ENCODE data around the gene PDZRN4.
"Not testable (repeated sequence)": the region's sequence is repeated elsewhere in the genome, so short reads cannot be mapped to it uniquely, and the experiment has no call there.

PDZRN4 gene

DNA sequence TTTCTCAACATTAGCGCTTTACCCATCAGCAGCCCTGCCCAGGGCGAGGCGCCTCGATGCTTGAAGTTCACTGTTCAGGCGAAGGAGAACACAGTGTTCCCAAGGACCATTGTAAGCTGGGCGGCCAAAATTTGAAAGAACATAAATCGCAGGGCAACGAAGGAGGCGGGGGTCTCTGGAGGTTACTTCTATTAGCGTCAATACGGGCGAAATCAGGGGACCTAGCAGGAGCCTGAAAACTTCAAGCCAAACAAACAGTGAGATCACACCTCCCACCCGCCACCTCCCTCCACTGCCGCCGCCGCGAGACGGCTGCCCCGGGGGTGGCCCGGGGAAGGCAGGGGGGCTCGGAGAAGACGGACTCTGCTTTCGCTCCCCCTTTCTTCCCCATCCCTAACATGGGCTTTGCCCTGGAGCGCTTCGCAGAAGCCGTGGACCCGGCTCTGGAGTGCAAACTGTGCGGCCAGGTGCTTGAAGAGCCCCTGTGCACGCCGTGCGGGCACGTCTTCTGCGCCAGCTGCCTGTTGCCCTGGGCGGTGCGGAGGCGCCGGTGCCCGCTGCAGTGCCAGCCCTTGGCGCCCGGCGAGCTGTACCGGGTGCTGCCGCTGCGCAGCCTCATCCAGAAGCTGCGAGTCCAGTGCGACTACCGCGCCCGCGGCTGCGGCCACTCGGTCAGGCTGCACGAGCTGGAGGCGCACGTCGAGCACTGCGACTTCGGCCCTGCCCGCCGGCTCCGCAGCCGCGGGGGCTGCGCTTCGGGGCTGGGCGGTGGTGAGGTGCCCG is at the start of gene PDZRN4:
Gene PDZRN4, plus strand, starts transcription at position 263 of the 783 bp plus-strand sequence.
- DNase-seq (ENCODE audit: low read depth): no peak

- no peak for DNase-seq (ENCODE audit: low read depth)
Measured at GRCh38 chr12:41140117-41140516, 48.0 kb upstream of the PDZRN4 start.

DNA sequence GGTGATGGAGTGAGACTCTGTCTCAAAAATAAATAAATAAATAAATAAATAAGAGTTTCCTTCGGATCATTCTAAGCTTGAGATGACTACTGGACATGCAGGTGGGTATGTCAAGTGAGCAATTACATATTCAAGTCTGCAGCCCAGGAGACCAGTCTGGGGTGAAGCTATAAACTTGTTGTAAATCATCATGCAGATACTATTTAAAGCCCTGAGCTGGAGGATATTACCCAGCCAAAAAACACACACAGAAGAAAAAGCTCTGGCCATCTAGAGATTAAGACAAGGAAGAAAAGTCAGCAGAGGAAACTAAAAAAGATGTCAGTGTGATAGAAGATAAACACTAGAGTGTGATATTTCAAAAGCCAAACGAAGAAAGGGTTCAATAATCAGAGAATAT is 47.0 kb upstream of the PDZRN4 start:
- DNase-seq (ENCODE audit: low read depth): no peak

DNA sequence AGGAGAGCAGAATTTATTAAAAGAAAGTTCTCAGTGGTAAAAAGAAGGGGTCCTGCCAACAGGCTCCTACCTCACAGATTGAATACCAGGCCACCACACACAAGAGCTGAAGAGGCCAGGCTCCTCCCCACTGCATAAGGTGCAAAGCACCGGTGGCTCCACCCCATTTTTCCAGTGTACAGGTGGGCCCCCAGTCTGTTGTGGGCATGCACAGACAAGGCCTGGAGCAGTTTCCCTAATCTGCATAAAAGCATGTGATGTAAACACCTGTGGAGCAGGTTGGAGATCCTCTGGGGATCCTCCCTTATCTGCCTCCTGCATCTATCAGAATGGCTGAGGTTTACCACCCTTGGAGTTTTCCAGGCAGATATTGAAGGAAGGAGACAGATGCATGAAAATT is 45.7 kb upstream of the PDZRN4 start:
- DNase-seq (ENCODE audit: low read depth): no peak

- no peak for DNase-seq (ENCODE audit: low read depth)
Measured at GRCh38 chr12:41151793-41152192, 36.3 kb upstream of the PDZRN4 start.

DNA sequence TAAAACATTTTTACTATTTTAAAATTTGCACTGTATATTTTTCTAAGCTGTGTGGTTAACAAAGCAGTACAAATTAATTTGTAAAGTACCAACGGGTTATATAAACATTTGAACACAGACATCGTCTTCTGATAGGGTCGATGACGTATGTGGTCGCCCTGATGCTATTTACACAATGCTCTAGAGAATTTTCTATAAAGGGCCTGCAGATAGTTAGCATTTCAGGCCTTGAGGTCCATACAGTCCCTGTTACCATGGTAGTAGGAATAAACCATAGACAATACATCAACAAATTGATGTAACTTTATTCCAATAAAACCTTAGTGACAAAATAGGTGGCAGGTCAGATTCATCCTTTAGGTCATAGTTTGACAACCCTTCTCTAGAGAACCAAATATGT is 25.7 kb upstream of the PDZRN4 start:
- DNase-seq (ENCODE audit: low read depth): no peak

- DNase-seq (ENCODE audit: low read depth): no peak
Measured at GRCh38 chr12:41167701-41168100, 20.4 kb upstream of the PDZRN4 start.

DNA sequence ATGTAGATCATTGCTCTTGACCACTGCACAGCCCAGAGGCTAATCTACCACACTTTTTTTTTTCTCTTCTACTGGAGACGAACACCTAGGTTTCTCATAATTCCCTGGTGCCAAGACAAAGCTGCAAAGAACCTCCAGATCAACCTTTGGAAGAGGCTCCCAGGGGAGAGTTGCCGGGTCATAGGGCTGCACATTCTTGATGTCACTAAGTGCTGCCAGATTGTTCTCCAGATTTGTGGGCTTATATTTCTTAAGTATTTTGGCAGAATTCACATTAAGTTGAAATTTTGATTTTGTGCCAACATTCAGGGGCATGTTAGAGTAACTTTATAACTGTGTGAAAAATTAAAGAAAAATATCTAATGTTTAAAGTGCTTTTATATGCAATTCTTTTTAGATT is 13.5 kb upstream of the PDZRN4 start:
- no peak for DNase-seq (ENCODE audit: low read depth)

GRCh38 chr12:41179507-41179906 is 8.6 kb upstream of the PDZRN4 start:
- not testable (repeated sequence) for DNase-seq (ENCODE audit: low read depth)

DNA sequence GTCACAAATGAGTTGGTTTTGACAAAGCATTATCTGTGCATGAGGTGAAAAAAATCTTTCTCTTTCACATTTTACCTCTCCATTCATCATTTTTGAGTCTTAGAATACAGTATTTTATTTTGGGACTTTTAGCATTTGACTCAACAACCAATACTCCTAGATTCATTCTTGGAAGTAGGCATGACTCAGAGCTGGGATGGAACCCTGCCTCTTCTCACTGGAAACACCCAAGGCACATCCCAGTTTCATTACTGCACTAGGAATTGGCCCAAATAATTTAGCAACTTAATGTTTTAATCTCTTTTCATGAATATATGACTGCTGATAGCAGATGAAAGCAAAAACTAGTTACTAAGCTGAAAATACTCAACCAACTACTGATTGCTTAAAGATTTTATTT is 3.3 kb upstream of the PDZRN4 start:
- DNase-seq (ENCODE audit: low read depth): no peak

- no peak for DNase-seq (ENCODE audit: low read depth)
Measured at GRCh38 chr12:41186026-41186425, 2.1 kb upstream of the PDZRN4 start.

DNA sequence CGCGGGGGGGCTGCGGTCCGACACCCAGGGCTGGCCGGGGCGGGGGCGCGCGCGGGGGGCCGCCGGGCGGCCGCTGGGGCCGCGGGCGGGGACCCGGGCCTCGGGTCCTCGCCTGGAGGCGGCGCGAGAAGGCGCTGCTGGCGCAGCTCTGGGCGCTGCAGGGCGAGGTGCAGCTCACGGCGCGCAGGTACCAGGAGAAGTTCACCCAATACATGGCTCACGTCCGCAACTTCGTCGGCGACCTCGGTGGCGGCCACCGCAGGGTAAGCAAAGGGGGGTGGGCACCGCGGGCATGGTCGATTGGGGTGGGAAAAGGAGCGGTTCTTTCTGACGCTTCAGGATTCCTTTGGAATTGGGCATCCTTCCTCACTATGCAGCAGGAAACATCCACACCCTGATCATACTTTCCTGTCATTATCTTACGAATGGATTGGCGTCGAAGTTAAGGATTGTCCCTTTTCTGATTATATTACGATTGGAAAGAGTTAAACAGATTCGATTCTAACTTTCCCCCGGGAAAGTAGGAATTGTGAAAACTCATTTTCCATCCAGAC is 798 bp downstream of the PDZRN4 start:
- DNase-seq (ENCODE audit: low read depth): no peak

- no peak for DNase-seq (ENCODE audit: low read depth)
Measured at GRCh38 chr12:41189395-41190251, 1.5 kb downstream of the PDZRN4 start.

GRCh38 chr12:41190338-41190737 is 2.2 kb downstream of the PDZRN4 start:
- DNase-seq (ENCODE audit: low read depth): no peak

DNA sequence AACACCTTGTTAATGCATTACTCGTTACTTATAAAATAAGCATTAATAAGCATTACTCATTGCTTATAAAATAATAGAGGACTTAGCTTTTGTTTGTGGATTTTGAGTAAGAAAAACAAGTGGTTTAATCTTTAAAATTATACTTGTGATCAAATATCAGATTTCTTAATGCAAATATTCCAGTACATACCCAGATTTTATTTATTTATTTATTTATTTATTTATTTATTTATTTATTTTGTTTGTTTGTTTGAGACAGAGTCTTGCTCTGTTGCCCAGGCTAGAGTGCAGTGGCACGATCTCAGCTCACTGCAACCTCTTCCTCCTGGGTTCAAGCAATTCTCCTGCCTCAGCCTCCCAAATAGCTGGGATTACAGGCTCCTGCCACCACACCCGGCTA is 3.4 kb downstream of the PDZRN4 start:
- not testable (repeated sequence) for DNase-seq (ENCODE audit: low read depth)

GRCh38 chr12:41193311-41193710 is 5.2 kb downstream of the PDZRN4 start:
- DNase-seq (ENCODE audit: low read depth): no peak

GRCh38 chr12:41202051-41202450 is 13.9 kb downstream of the PDZRN4 start:
- no peak for DNase-seq (ENCODE audit: low read depth)

DNA sequence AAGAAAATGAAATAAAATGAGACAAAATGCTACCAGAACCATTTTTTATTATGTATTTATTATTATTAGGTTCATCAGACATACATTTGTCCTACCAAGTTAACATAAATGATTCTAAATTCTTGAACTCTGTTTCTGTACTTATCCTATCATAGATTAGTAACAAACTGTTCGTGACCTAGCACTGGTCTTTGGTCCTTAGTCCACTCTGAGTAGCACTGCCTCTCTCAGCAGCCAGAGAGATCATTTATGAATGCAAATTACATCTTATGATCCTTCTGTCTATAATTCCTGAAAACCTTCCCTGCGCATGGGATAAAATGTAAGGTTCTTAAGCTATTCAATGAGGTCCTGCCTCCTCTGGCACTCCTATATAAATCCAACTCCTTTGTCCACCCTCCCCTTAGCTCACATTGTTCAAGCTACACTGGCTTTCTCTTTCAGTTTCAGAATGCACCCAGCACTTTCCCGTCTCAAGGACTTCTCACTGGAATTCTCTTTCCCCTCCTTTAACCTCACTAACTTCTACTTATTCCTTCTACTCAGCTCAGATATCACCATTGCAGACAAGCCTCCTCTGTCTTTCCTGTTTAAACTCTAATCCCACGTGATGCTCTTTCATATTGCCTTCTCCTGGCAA is 17.1 kb downstream of the PDZRN4 start:
- DNase-seq (ENCODE audit: low read depth): no peak

DNA sequence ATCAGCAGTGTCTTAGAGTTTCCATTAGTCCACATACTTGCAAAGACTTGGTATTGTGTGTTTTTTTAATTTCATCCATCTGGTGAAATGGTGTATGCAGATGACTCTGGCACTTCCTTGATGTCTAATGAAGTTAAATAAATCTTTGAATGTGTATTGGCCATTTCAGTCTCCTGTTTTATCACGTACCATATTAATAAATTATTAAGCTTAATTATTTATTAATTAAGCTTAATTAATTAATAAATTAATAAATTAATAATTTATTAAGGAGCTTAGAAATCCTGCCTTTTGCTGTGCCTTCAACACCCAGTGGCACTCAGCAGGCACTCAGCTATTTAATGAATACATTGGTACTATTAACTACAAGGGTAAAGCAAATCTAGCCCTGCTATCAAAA is 18.2 kb downstream of the PDZRN4 start:
- DNase-seq (ENCODE audit: low read depth): no peak

GRCh38 chr12:41211448-41211847 is 23.3 kb downstream of the PDZRN4 start:
- DNase-seq (ENCODE audit: low read depth): no peak

DNA sequence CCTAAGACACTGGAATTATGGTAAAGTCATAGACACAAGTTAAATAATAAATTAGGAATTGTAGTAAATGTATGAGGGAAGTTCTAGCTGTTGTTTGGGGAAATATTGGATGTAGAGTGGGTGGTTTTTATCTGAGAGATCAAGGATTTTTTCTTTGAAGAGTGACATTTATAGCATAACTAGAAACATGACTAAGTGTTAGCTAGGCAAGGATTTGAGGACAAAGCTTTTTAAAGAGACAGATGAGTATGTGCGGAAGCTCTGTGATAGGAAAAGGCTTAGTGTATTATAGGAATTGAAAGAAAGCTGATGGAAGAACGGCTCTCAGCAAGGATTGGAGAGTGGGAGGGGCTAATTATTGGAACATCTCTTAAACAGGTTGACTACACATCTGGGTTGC is 24.5 kb downstream of the PDZRN4 start:
- no peak for DNase-seq (ENCODE audit: low read depth)

- no peak for DNase-seq (ENCODE audit: low read depth)
Measured at GRCh38 chr12:41213107-41213506, 25.0 kb downstream of the PDZRN4 start.

- no peak for DNase-seq (ENCODE audit: low read depth)
Measured at GRCh38 chr12:41213648-41214047, 25.5 kb downstream of the PDZRN4 start.

All from T-helper 22 cell (primary cell).